ENCODE measurements around the gene RNLS. TPM values are rescaled to one million over a fixed set of nuclear protein-coding genes. Genes with fewer than 3 reads are reported as not detected.

RNLS gene
- total and polyA plus RNA-seq, 12 donors, result 4.1 to 22.2 (median 17.5) TPM

GRCh38 chr10:88379575-88379974 is 203.5 kb downstream of the RNLS start:
- DNase-seq (no peak), ATAC-seq (no peak)
- Histone ChIP-seq H3K4me1 (peaks cover 0 to 3% (median 0%) of the 10 kb centered on the region in 9 donors), H3K4me3 (no peak overlapping the region), H3K9me3 (peaks cover 0 to 5% (median 0%) of the 10 kb centered on the region in 11 donors), H3K27me3 (no peaks in the 10 kb centered on the region), H3K27ac (no peak overlapping the region), H3K36me3 (no peaks in the 10 kb centered on the region)
- intact Hi-C loops (cut with DNase I), result no loop called here
- TF ChIP-seq CTCF (IDR thresholded peaks at IDR 0.05), result no peak
- 74 to 90% methylated on average over 2 of the region's 2 CpGs for WGBS, 2 donors

DNA sequence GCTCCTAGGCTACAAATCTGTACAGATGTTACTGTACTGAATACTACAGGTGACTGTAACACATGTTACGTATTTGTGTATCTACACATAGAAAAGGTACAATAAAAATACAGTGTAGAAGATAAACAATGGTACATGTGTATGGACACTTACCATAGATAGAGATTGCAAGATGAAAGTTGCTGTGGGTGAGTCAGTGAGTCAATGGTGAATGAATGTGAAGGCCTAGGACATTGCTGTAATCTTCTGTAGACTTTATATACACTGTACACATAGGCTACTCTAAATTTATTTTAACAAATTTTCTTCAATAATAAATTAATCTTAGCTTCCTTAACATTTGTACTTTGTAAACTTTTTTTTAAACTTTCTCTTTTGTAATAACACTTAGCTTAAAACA is 205.6 kb downstream of the RNLS start:
- no peaks in the 10 kb centered on the region for H3K4me1 ChIP-seq
- 94 to 97% methylated on average over 1 of the region's 1 CpG for WGBS, 2 donors
- ATAC-seq (no peak), DNase-seq (no peak)
- intact Hi-C loops (cut with DNase I), result no loop called here
- no peak for TF ChIP-seq CTCF (IDR thresholded peaks at IDR 0.05)
- H3K27me3 ChIP-seq, result no peaks in the 10 kb centered on the region
- H3K9me3 ChIP-seq, result peaks cover 0 to 1% (median 0%) of the 10 kb centered on the region in 11 donors
- H3K36me3 ChIP-seq, result no peaks in the 10 kb centered on the region
- H3K4me3 ChIP-seq, result no peak overlapping the region
- no peak overlapping the region for H3K27ac ChIP-seq

- Histone ChIP-seq H3K4me3 (no peak overlapping the region), H3K4me1 (peaks cover 0 to 3% (median 0%) of the 10 kb centered on the region in 9 donors), H3K36me3 (no peaks in the 10 kb centered on the region), H3K27me3 (no peaks in the 10 kb centered on the region), H3K9me3 (no peaks in the 10 kb centered on the region), H3K27ac (no peak overlapping the region)
- ATAC-seq (no peak), DNase-seq (no peak)
- no peak for TF ChIP-seq CTCF (IDR thresholded peaks at IDR 0.05)
- intact Hi-C loops (cut with DNase I), result no loop called here
- WGBS, 2 donors, result 95 to 98% methylated on average over 4 of the region's 4 CpGs
Observed at GRCh38 chr10:88374392-88375175, 208.5 kb downstream of the RNLS start.

DNA sequence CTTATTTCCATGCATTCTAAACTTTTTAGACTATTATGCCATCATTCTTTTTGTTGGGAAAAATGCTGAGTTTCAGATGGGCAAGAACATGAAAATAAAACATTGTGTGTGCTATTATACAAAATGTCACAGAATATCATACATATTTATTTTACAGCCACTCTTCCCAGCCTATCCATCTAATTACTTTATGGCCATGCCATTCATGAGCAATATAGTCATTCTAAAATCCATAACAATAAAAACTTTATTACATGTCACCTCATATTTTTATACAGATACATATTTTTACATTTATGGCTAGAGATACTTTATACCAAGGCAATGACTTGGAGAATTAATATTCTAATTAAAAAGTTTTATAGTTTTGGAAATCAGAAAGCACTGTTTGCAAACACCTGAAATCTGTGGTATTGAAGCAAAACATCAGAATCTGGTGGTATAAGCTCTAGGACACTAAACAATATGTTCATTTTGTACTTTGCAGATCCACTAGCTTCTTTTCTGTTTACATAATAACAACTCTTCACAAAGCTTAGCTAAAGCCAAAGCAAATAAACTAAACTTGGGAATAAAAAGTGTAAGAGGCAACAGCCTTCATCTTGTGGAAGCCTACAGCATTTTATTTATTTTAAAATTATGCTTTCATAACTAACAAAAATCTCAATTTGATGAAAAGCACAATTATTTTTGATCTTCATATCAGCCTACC is 210.1 kb downstream of the RNLS start:
- DNase-seq, result no peak
- H3K9me3 ChIP-seq, result no peaks in the 10 kb centered on the region
- H3K4me3 ChIP-seq, result no peak overlapping the region
- ATAC-seq, result no peak
- intact Hi-C loops (cut with DNase I), result no loop called here
- peaks cover 0 to 3% (median 0%) of the 10 kb centered on the region in 9 donors for H3K4me1 ChIP-seq
- no peaks in the 10 kb centered on the region for H3K27me3 ChIP-seq
- no peaks in the 10 kb centered on the region for H3K36me3 ChIP-seq
- no peak for TF ChIP-seq CTCF (IDR thresholded peaks at IDR 0.05)
- no peak overlapping the region for H3K27ac ChIP-seq

Measured in heart right ventricle (tissue), 16 donors.